ENCODE measurements around the gene MYH7. TPM values are rescaled to one million over a fixed set of nuclear protein-coding genes. Genes with fewer than 3 reads are reported as not detected.

Gene MYH7
- total and polyA plus RNA-seq, 8 donors, result 0.03 to 2.0 (median 0.05) TPM; not detected in 1

- ATAC-seq (no peak), DNase-seq (no peak)
- H3K36me3 ChIP-seq, result no peaks in the 10 kb centered on the region
- H3K27me3 ChIP-seq, result peaks cover 0 to 27% of the 10 kb centered on the region in 2 donors
- H3K4me1 ChIP-seq, result no peaks in the 10 kb centered on the region
- H3K27ac ChIP-seq, result no peak overlapping the region
- H3K9me3 ChIP-seq, result no peaks in the 10 kb centered on the region
- no peak overlapping the region for H3K4me3 ChIP-seq
- intact Hi-C loops (cut with DNase I), result loop anchor here in 1 of 2 donors (10.0 kb wide), 1 partner anchor 45 kb away; the partner anchor contains the start of gene PABPN1
- TF ChIP-seq CTCF (IDR thresholded peaks at IDR 0.05), result no peak
Measured at GRCh38 chr14:23370221-23370620, 65.2 kb downstream of the MYH7 start.

- Histone ChIP-seq H3K4me1 (no peaks in the 10 kb centered on the region), H3K4me3 (peak overlapping the region; percentile 43 to 48), H3K36me3 (no peaks in the 10 kb centered on the region), H3K27ac (peak overlapping the region; percentile 69 to 92), H3K27me3 (peaks cover 5 to 57% of the 10 kb centered on the region in 2 donors), H3K9me3 (no peaks in the 10 kb centered on the region)
- peak; percentile 69 for ATAC-seq
- TF ChIP-seq CTCF (IDR thresholded peaks at IDR 0.05), result no peak
- DNase-seq, result peak; percentile 73 to 91 (median 85)
- intact Hi-C loops (cut with DNase I), result no loop called here
Measured at GRCh38 chr14:23366426-23366921, 69.0 kb downstream of the MYH7 start.

- peak; percentile 61 to 95 (median 84) for DNase-seq
- no peaks in the 10 kb centered on the region for H3K36me3 ChIP-seq
Measured at GRCh38 chr14:23365732-23366425, 69.6 kb downstream of the MYH7 start.

GRCh38 chr14:23365036-23365731 is 70.3 kb downstream of the MYH7 start, which contains the start of gene EFS:
Gene EFS, minus strand, starts transcription at chr14:23365172. Its CDS starts 147 bp downstream, at chr14:23365025.
- Histone ChIP-seq H3K27ac (peak within 1 kb of the TSS; percentile 69 to 92), H3K36me3 (no peaks in the 10 kb centered on the region), H3K27me3 (peaks cover 5 to 57% of the 10 kb centered on the region in 2 donors), H3K4me3 (peak within 1 kb of the TSS; percentile 43 to 48), H3K4me1 (no peaks in the 10 kb centered on the region), H3K9me3 (no peaks in the 10 kb centered on the region)
- ATAC-seq (peak; percentile 49), DNase-seq (peak in 3 of 4 donors; percentile 53 to 80 (median 58))
- intact Hi-C loops (cut with DNase I), result no loop called here
- TF ChIP-seq CTCF (IDR thresholded peaks at IDR 0.05), result no peak

More at GRCh38 chr14:23365732-23366425, 69.6 kb downstream of the MYH7 start:
- no peaks in the 10 kb centered on the region for H3K4me1 ChIP-seq
- TF ChIP-seq CTCF (IDR thresholded peaks at IDR 0.05), result no peak
- peak overlapping the region; percentile 69 to 92 for H3K27ac ChIP-seq
- peak; percentile 88 for ATAC-seq
- peaks cover 5 to 57% of the 10 kb centered on the region in 2 donors for H3K27me3 ChIP-seq
- no peaks in the 10 kb centered on the region for H3K9me3 ChIP-seq
- H3K4me3 ChIP-seq, result peak overlapping the region; percentile 43 to 48
- intact Hi-C loops (cut with DNase I), result no loop called here

Data from left lung (tissue), 10 donors.